ENCODE results near the gene STAT2. TPM values are rescaled to one million over a fixed set of nuclear protein-coding genes. Genes with fewer than 3 reads are reported as not detected.
A peak's percentile ranks its signal among the peaks of the same experiment; 100 is the strongest.

Gene STAT2
- polyA plus RNA-seq, 1 donor (not counting 4 experiments of a cell fraction or from before 2014, with no cell fraction given), result 95.8 TPM

DNA sequence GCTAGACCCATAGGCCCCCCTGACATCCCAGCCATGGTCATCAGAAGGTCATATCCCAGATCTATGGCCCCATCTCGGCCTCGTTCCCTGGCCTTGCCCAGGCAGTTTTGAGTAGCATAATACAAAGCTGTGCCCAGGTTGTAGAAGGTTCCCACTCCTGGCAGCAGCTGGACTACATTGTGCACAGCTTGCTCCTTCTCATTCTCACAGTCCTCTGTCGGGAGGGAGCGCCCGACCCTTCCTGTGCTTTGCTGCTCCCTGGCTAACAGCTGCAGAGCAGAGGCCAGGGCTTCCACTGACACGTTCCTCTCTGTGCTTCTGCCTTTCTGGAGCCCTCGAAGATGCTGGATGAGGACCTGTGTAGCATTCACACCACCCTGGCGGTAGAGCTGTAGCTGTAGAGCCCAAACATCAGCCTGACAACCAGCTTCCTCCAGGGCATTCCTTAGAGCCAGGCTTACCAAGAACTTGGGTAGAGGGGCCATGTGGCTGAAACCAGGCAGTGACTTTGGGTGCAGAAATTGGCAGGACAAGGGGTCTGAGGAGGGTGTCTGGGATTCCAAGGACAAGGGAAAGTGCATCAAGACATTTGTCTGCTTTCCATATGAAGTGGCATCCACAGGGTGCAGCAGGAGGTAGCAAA is 1.7 kb upstream of the STAT2 start:
- Histone ChIP-seq H3K4me2 (ENCODE audit: control insufficient read depth, extremely low read depth, insufficient read depth, low read depth, low read length) (no peak overlapping the region), H3K4me3 (ENCODE audit: control insufficient read depth in 2 of 3, extremely low read depth in 1 of 3, insufficient read depth in 2 of 3, low read depth in 1 of 3, low read length in 3 of 3) (no peak overlapping the region), H4K20me1 (ENCODE audit: control insufficient read depth, extremely low read depth, insufficient read depth, low read length) (no peaks in the 10 kb centered on the region), H3K9ac (ENCODE audit: control insufficient read depth, extremely low read depth, insufficient read depth, low read length) (no peak overlapping the region), H3K36me3 (ENCODE audit: control insufficient read depth in 2 of 2, extremely low read depth in 1 of 2, insufficient read depth in 2 of 2, low read length in 2 of 2) (no peaks in the 10 kb centered on the region), H3K9me3 (ENCODE audit: control insufficient read depth, low read depth, low read length) (no peaks in the 10 kb centered on the region), H3K79me2 (ENCODE audit: control insufficient read depth, insufficient read depth, low read length) (peaks cover 15% of the 10 kb centered on the region), H3K9me1 (ENCODE audit: control insufficient read depth, extremely low read depth, insufficient read depth, low read length) (no peaks in the 10 kb centered on the region), H3K27me3 (ENCODE audit: control insufficient read depth, extremely low read depth, insufficient read depth, low read length) (no peaks in the 10 kb centered on the region), H3K4me1 (ENCODE audit: control insufficient read depth, extremely low read depth, insufficient read depth, low read length) (peaks cover 15% of the 10 kb centered on the region), H2AFZ (ENCODE audit: control insufficient read depth, low read length) (no peak overlapping the region), H3K27ac (ENCODE audit: control insufficient read depth, insufficient read depth, low read length) (no peak overlapping the region)
- no peak for TF ChIP-seq EZH2 (IDR thresholded peaks at IDR 0.05; ENCODE audit: low read length)
- TF ChIP-seq, protein P1, sequence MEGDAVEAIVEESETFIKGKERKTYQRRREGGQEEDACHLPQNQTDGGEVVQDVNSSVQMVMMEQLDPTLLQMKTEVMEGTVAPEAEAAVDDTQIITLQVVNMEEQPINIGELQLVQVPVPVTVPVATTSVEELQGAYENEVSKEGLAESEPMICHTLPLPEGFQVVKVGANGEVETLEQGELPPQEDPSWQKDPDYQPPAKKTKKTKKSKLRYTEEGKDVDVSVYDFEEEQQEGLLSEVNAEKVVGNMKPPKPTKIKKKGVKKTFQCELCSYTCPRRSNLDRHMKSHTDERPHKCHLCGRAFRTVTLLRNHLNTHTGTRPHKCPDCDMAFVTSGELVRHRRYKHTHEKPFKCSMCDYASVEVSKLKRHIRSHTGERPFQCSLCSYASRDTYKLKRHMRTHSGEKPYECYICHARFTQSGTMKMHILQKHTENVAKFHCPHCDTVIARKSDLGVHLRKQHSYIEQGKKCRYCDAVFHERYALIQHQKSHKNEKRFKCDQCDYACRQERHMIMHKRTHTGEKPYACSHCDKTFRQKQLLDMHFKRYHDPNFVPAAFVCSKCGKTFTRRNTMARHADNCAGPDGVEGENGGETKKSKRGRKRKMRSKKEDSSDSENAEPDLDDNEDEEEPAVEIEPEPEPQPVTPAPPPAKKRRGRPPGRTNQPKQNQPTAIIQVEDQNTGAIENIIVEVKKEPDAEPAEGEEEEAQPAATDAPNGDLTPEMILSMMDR (optimal IDR thresholded peaks at IDR 0.05 in 1 of 3, IDR thresholded peaks at IDR 0.05 in 1 of 3, conservative IDR thresholded peaks at IDR 0.05 in 1 of 3; ENCODE audit: extremely low read depth in 1 of 3, insufficient read depth in 2 of 3, low read length in 3 of 3), result no peak
- no peak for DNase-seq (ENCODE audit: low read depth, low spot score)
- dilution Hi-C loops (cut with MboI; ENCODE audit: extremely low pct_ligation_motif_present, low sequenced_read_pairs), result no loop called here
- FAIRE-seq, result no peak

DNA sequence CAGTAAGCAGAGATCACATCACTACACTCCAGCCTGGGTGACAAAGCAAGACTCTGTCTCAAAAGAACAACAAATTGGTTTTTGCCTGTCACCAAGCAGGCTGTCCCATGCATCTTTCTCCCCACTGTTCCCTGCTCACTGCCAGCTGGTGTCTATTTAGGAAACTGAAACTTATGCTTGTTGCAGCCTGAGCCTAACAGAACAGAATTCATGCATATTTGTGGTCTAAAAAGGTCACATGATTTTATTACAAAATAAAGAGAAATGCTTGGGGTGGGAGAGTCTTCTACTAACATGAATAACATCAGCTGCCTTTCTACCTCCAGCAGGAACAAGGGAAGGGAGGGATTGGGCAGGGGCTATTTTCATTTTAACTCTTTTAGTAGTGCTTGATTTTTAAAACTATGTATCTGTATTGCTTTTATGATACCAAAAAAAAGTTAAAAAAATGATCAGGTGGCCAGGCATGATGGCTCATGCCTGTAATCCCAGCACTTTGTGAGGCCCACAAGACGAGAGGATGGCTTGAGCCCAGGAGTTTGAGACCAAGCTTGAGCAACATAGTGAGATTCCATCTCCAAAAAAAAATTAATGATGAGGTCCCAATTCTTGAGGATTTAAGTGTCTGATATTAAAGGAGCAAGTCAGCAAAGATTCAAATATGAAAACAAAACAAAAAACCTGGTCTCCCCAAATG is 923 bp downstream of the STAT2 start:
- Histone ChIP-seq H3K4me1 (ENCODE audit: control insufficient read depth, extremely low read depth, insufficient read depth, low read length) (peaks cover 15% of the 10 kb centered on the region), H2AFZ (ENCODE audit: control insufficient read depth, low read length) (no peak overlapping the region), H3K9ac (ENCODE audit: control insufficient read depth, extremely low read depth, insufficient read depth, low read length) (peak overlapping the region; percentile 95), H3K79me2 (ENCODE audit: control insufficient read depth, insufficient read depth, low read length) (peaks cover 16% of the 10 kb centered on the region), H3K36me3 (ENCODE audit: control insufficient read depth in 2 of 2, extremely low read depth in 1 of 2, insufficient read depth in 2 of 2, low read length in 2 of 2) (peaks cover 15 to 22% of the 10 kb centered on the region in 2 experiments), H3K9me1 (ENCODE audit: control insufficient read depth, extremely low read depth, insufficient read depth, low read length) (no peaks in the 10 kb centered on the region), H3K9me3 (ENCODE audit: control insufficient read depth, low read depth, low read length) (no peaks in the 10 kb centered on the region), H3K27me3 (ENCODE audit: control insufficient read depth, extremely low read depth, insufficient read depth, low read length) (no peaks in the 10 kb centered on the region), H4K20me1 (ENCODE audit: control insufficient read depth, extremely low read depth, insufficient read depth, low read length) (no peaks in the 10 kb centered on the region), H3K27ac (ENCODE audit: control insufficient read depth, insufficient read depth, low read length) (peak overlapping the region; percentile 91), H3K4me3 (ENCODE audit: control insufficient read depth in 2 of 3, extremely low read depth in 1 of 3, insufficient read depth in 2 of 3, low read depth in 1 of 3, low read length in 3 of 3) (peak overlapping the region; percentile 84 to 98 (median 92)), H3K4me2 (ENCODE audit: control insufficient read depth, extremely low read depth, insufficient read depth, low read depth, low read length) (peak overlapping the region; percentile 67)
- no peak for TF ChIP-seq EZH2 (IDR thresholded peaks at IDR 0.05; ENCODE audit: low read length)
- TF ChIP-seq, protein P1 (optimal IDR thresholded peaks at IDR 0.05 in 1 of 3, IDR thresholded peaks at IDR 0.05 in 1 of 3, conservative IDR thresholded peaks at IDR 0.05 in 1 of 3; ENCODE audit: extremely low read depth in 1 of 3, insufficient read depth in 2 of 3, low read length in 3 of 3), result no peak
- no peak for DNase-seq (ENCODE audit: low read depth, low spot score)
- peak; percentile 46 for FAIRE-seq
- dilution Hi-C loops (cut with MboI; ENCODE audit: extremely low pct_ligation_motif_present, low sequenced_read_pairs), result no loop called here

Measured in keratinocyte (primary cell).